NCI-H446 treated with DMSO at 0.1 percent for 48 hours (cell line): ENCODE measurements around the gene WHRN.

Experiments
- DNase-seq: peaks from one replicate; lab custom pipeline; 2025; lab: John Stamatoyannopoulos, UW

The WHRN gene

DNA sequence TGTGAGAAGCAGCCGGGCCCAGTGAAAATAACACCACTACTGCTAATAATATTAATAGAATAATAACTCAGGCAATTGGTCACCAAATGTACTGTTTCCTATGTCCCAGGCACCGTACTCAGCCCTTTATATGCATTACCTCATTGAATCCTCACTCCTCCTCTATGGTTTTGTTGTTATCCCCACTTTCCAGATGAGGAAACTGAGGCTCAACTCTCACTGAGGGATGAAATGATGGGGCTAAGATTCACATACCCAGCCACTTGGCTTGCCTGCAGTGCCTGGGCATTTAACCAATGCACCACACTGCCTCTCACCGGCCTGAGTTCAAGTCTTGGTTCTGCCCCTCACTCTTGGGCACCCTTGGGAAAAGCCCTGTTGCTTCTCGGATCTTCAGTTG, 34.1 kb downstream of the WHRN start:
- no peak for DNase-seq

GRCh38 chr9:114470581-114470980, 34.7 kb downstream of the WHRN start:
- no peak for DNase-seq

DNA sequence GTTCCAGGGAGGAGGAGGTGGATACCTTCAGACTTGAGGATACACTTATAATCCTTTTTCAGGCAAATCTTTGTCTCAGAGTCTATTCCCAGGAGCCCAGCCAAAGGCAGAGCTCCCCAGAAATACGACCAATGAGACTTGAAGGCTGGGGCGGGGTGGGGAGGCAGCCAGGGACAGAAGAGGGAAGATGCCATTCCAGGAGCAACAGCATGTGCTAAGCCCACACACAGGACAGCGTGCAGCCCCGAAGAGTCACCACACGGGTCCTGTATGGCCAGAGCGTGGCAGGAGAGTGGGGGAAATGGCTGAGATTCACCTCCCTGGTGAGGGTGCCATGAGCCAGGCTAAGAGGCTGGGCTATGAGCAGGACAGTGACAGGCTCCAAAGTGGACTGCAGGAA, 35.2 kb downstream of the WHRN start:
- no peak for DNase-seq

- no peak for DNase-seq
Measured at GRCh38 chr9:114469091-114469853, 36.0 kb downstream of the WHRN start.

- no peak for DNase-seq
Measured at GRCh38 chr9:114467910-114468309, 37.4 kb downstream of the WHRN start.

GRCh38 chr9:114467226-114467750, 38.0 kb downstream of the WHRN start:
- DNase-seq, result no peak

- DNase-seq, result no peak
Measured at GRCh38 chr9:114465906-114466900, 39.1 kb downstream of the WHRN start.

- no peak for DNase-seq
Measured at GRCh38 chr9:114465417-114465816, 39.9 kb downstream of the WHRN start.

GRCh38 chr9:114464281-114465051, 40.8 kb downstream of the WHRN start:
- DNase-seq, result no peak

DNA sequence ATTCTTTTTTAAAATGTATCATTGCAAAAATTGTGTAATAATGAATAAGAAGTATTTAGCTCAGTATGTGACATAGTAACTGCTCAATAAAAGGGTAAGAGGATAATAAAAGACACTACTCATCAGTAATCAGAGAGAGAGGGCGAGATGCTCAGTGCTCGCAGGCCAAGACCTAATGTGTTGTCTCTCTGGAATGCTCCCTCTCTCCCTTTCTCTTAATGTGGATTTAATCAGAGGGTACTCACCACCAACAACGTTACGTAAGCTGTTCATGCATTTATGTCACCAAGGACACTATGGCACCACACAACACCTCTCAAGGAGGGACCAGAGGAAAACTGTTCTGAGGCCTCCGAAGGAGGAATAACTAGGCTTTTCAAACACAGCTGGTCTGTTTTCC, 42.5 kb downstream of the WHRN start:
- DNase-seq, result no peak

DNA sequence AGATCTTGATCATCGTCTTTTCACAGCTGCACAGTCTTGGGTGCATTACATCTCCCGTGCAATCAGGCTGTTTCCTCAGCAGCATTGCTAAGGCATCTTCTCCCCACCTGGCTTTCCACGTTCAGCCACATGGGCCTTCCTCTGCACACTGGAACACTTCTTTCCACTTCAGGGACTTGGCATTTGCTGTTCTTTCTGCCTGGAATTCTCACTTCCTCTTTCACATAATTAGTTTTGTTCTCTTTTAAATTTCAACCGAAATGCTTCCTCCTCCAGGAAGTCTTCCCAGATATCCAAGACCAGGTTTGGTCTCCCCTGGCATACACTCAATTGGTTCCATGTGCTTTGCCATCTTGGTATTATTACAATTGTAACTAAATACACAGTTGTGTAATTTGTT, 43.8 kb downstream of the WHRN start:
- DNase-seq, result no peak

GRCh38 chr9:114460513-114461199, 44.6 kb downstream of the WHRN start:
- DNase-seq, result no peak

DNA sequence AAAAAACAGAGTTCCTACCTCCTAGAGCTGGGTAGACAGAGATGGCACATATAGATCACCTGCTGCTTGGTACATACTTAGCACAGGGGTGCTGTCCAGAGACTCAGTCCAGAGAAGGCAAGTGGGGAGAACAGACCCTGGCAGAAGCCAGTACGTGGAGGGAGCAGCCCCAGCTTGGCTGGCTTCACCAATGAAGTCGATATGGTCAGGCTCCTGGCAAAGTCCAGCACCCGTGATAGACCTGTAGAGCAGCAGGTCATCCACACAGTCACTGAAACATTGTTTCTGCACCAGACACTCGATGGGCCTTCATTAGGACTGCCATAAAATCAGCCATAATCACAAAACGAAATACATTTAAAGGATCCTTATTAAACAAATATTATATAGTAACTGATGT, 45.8 kb downstream of the WHRN start:
- no peak for DNase-seq

- no peak for DNase-seq
Measured at GRCh38 chr9:114456929-114457328, 48.3 kb downstream of the WHRN start.

GRCh38 chr9:114454652-114455051, 50.6 kb downstream of the WHRN start:
- no peak for DNase-seq

DNA sequence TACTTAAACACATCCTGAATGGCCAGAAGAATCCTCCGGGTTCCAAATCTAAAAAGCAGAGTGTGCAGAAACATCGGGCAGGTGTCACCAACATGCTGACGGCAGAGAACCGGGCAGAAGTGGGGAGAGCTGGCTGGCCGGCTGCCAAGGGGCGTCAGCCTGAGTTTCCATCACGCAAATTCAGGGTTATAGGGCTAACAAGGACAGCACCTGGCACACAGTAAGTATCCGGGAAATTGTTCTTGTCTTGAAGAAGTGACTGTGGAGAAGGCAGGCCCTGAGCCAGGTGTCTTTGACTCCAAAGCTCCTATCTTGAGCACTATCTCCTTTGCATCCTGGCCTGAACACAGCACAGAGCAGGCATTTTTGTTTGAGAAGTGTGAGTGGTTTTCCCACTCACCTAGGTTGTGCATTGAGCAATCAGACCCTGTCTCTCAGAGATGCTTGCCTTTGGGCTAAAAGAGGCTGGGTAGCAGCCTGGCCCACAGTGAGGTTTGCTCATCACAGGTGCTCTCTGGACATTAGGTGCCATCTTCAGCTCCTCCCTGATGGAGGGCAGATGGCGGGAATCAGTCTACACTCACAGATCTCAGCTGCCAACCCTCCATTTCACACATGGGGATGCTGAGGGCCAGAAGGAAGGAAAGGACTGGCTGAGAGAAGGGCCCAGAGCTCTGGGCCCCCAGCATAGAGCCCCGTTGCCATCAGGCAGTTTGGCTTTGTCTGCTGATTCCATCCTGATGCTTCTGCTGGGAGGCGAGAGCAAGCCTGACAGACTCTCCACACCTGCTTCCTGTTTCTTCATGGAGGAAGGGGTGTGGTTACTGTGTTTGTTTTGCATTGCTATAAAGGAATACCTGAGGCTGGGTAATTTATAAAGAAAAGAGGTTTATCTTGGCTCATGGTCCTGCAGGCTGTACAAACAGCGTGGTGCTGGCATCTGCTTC, 52.8 kb downstream of the WHRN start:
- DNase-seq, result no peak

GRCh38 chr9:114451707-114452031, 53.6 kb downstream of the WHRN start:
- no peak for DNase-seq

GRCh38 chr9:114450833-114451706, 54.2 kb downstream of the WHRN start:
- no peak for DNase-seq

DNA sequence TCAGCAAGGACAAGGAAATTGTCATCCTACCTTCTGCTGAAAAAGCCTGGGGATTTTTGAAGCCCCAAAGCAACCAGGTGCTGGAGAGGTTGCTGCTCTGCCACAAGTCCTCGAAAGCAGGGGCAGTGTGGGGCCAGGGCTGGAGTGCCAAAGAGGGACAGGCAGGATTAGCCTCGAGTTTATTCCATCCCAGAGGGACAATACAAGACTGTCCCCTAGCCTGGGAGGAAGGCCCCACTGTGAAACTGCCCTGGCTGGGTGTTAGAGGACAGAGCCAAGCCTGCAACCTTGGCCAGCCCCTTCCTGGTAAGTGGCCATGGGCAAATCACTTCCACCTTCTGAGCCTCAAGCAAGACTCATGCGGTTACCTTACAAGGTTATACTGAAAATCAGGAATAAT, 55.1 kb downstream of the WHRN start:
- no peak for DNase-seq
